Endothelial cell of umbilical vein (primary cell): ENCODE data around the gene MEF2D. TPM values are rescaled to one million over a fixed set of nuclear protein-coding genes. Genes with fewer than 3 reads are reported as not detected.

Experiments used
- BruUV-seq: library from RNA; stranded (reverse); fragments of 400-500 nt; replicated peaks from 2 replicates; lab custom pipeline; 2021; lab: Mats Ljungman, UMichigan
- CTCF ChIA-PET: fragments of 300-600, 350-600 bp; sonication (Branson Sonifier 250); formaldehyde crosslinking; loops from one replicate; lab custom pipeline; 2021; ENCODE audit warnings: antibody characterized with exemption, inconsistent platforms; lab: Charles Lee
- POLR2A ChIA-PET: fragments of 300-600, 350-600 bp; sonication (Branson Sonifier 250); formaldehyde crosslinking; loops from one replicate; lab custom pipeline; 2021; ENCODE audit warnings: antibody characterized with exemption, inconsistent platforms; lab: Charles Lee
- DNase-seq: peaks from one replicate; pipeline ENCODE4 v3.0.0-alpha.2; 2011; ENCODE audit warnings: low read depth, low spot score
- FAIRE-seq: peaks from 2 replicates; lab custom pipeline; 2011; peaks lifted over from hg19 to GRCh38; lab: Jason Lieb, UNC
- H2AFZ ChIP-seq: 2 replicates; pipeline ENCODE4 v1.6.0; 2012; ENCODE audit warnings: low read depth, low read length, control low read depth, inconsistent platforms
- H3K27ac ChIP-seq: 2 replicates; pipeline ENCODE4 v1.5.1; 2011; ENCODE audit warnings: low read depth, mild to moderate bottlenecking, control low read depth, low read length, moderate library complexity; ENCODE audit not compliant: insufficient read depth
- H3K27me3 ChIP-seq, 2 experiments: 2 replicates each; pipeline versions ENCODE4 v1.6.0 to v1.6.1; 2011; ENCODE audit warnings: low read length in 2 of 2, mixed read lengths in 1 of 2; ENCODE audit not compliant: control insufficient read depth in 2 of 2, insufficient read depth in 2 of 2
- H3K36me3 ChIP-seq, 2 experiments: 2 replicates in 1 of 2; 3 replicates in 1 of 2; pipeline ENCODE4 v1.5.1; 2011; ENCODE audit warnings: low read length in 2 of 2, mild to moderate bottlenecking in 1 of 2, moderate library complexity in 1 of 2; ENCODE audit not compliant: control insufficient read depth in 2 of 2, insufficient read depth in 2 of 2; ENCODE audit errors: extremely low read depth in 1 of 2
- H3K4me1 ChIP-seq: 3 replicates; pipeline ENCODE4 v1.5.1; 2011; ENCODE audit warnings: mild to moderate bottlenecking, low read length; ENCODE audit not compliant: control insufficient read depth, insufficient read depth; ENCODE audit errors: extremely low read depth
- H3K4me2 ChIP-seq: 2 replicates; pipeline ENCODE4 v1.6.1; 2011; ENCODE audit warnings: low read length, control low read depth, mixed read lengths; ENCODE audit not compliant: insufficient read depth
- H3K4me3 ChIP-seq, 3 experiments: fragments of 200-600 bp in 1 of 3; sonication (generic), shearing (Covaris generic) in 1 of 3; replicated peaks in 1 of 3; 2 replicates each; pipeline ENCODE4 v1.5.1; 2011 to 2016; ENCODE audit warnings: control low read depth in 3 of 3, low read length in 3 of 3, mild to moderate bottlenecking in 2 of 3, inconsistent platforms in 1 of 3, low read depth in 1 of 3, moderate library complexity in 1 of 3; ENCODE audit not compliant: insufficient read depth in 1 of 3
- H3K79me2 ChIP-seq: 2 replicates; pipeline ENCODE4 v1.6.0; 2012; ENCODE audit warnings: low read length, inconsistent platforms; ENCODE audit not compliant: control insufficient read depth, insufficient read depth
- H3K9ac ChIP-seq: replicated peaks from 2 replicates; pipeline ENCODE3; 2011; ENCODE audit warnings: low read length, control low read depth; ENCODE audit not compliant: insufficient read depth; ENCODE audit errors: extremely low read depth
- H3K9me1 ChIP-seq: replicated peaks from 3 replicates; pipeline ENCODE4 v1.6.0; 2011; ENCODE audit warnings: mild to moderate bottlenecking, low read length; ENCODE audit not compliant: control insufficient read depth, insufficient read depth; ENCODE audit errors: extremely low read depth
- H3K9me3 ChIP-seq: replicated peaks from 2 replicates; pipeline ENCODE4 v1.5.1; 2012; ENCODE audit warnings: low read length, inconsistent platforms; ENCODE audit not compliant: control insufficient read depth, insufficient read depth
- H4K20me1 ChIP-seq: replicated peaks from 2 replicates; pipeline ENCODE3; 2011; ENCODE audit warnings: mild to moderate bottlenecking, low read length; ENCODE audit not compliant: control insufficient read depth, insufficient read depth; ENCODE audit errors: extremely low read depth
- EZH2 ChIP-seq: IDR thresholded peaks from 2 replicates; pipeline ENCODE4 v1.6.1; 2012; ENCODE audit warnings: borderline replicate concordance, low read depth, mild to moderate bottlenecking, moderate library complexity, low read length, inconsistent platforms; ENCODE audit not compliant: severe bottlenecking
- FOS ChIP-seq: IDR thresholded peaks from 2 replicates; pipeline ENCODE4 v1.6.1; 2011; ENCODE audit warnings: mild to moderate bottlenecking, low read length, moderate library complexity, borderline replicate concordance; ENCODE audit not compliant: insufficient read depth
- GATA2 ChIP-seq: IDR thresholded peaks from 2 replicates; pipeline ENCODE4 v1.7.0; 2011; ENCODE audit warnings: low read depth, mild to moderate bottlenecking, moderate library complexity, mixed read lengths, low read length; ENCODE audit not compliant: insufficient read length, insufficient read depth
- JUN ChIP-seq: IDR thresholded peaks from 2 replicates; pipeline ENCODE4 v1.6.1; 2011; ENCODE audit warnings: borderline replicate concordance, low read depth; ENCODE audit not compliant: insufficient read length, insufficient read depth
- MYC ChIP-seq: IDR thresholded peaks from one replicate; pipeline ENCODE4 v1.6.1; 2011; ENCODE audit warnings: mild to moderate bottlenecking, low read depth, low read length
- POLR2A ChIP-seq: IDR thresholded peaks from 2 replicates; pipeline ENCODE4 v1.6.1; 2012; ENCODE audit warnings: low read depth, mild to moderate bottlenecking, control low read depth, low read length
- POLR2AphosphoS5 ChIP-seq: IDR thresholded peaks from 2 replicates; pipeline ENCODE4 v1.6.1; 2012; ENCODE audit warnings: low read depth, mild to moderate bottlenecking, control low read depth, low read length, moderate library complexity; ENCODE audit not compliant: insufficient read depth
- dilution Hi-C: fragments of 300-500 bp; cut with MboI; formaldehyde crosslinking; loops from one replicate; pipeline ENCODE4 v1.15.0; 2019; ENCODE audit warnings: low sequenced_read_pairs; ENCODE audit not compliant: extremely low pct_ligation_motif_present
- intact Hi-C: fragments of 100-400 bp; cut with micrococcal nuclease; formaldehyde crosslinking; loops from one replicate; pipeline ENCODE4 v1.10.0; 2022
- polyA plus RNA-seq, 4 experiments: library from polyadenylated mRNA; depleted of rRNA in 3 of 4; stranded (reverse) in 3 of 4; unstranded in 1 of 4; fragments of >200 nt; gene quantifications; 2 replicates each; pipeline versions ENCODE4 v1.2.1 to v1.2.3, GENCODE V29; 2011 to 2012; ENCODE audit warnings: missing spikeins in 1 of 4
- total RNA-seq: library from RNA; stranded (reverse); gene quantifications from 2 replicates; pipeline ENCODE4 v1.2.3, GENCODE V29; 2021
- TF ChIP-seq, protein P1 (sequence below), 2 donors: IDR thresholded peaks; 1 replicate in 1 of 2; 2 replicates in 1 of 2; pipeline ENCODE4 v1.5.1; 2011; ENCODE audit warnings: low read length in 2 of 2, mild to moderate bottlenecking in 2 of 2, moderate library complexity in 2 of 2, control low read depth in 1 of 2, inconsistent platforms in 1 of 2, low read depth in 1 of 2; ENCODE audit not compliant: insufficient read depth in 1 of 2; ENCODE audit errors: extremely low read depth in 1 of 2
- TF ChIP-seq, protein P2 (sequence below): IDR thresholded peaks from 2 replicates; pipeline ENCODE4 v1.6.1; 2011; ENCODE audit not compliant: insufficient read depth, insufficient read length

The MEF2D gene
- total and polyA plus RNA-seq, 2 donors (not counting 3 experiments of a cell fraction or from before 2014, with no cell fraction given) = 45.4 to 52.2 TPM

DNA sequence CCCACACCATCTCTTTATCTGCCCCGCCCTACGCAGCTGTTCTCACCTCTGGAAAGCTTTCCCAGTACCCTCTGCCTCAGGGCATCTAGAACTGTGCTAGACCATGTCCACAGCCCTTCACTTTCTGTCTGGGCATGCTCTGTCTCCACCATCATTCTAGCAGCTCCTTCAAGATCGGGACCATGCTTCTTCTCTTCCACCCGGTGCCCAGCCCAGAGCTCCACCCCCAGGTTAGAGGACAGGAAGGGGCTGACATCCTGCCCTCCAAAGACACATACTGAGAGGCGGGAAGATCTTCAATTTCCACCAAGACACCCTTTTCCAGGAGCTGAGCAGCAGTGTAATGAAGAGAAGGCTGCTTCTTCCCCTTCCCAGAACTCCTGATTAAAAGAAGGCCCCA lies 27.7 kb upstream of the MEF2D start:
- H3K4me1 ChIP-seq = no peaks in the 10 kb centered on the region
- H3K36me3 ChIP-seq = peaks cover 6 to 15% of the 10 kb centered on the region in 2 experiments
- H3K27ac ChIP-seq = no peak overlapping the region
- H3K9me3 ChIP-seq = no peaks in the 10 kb centered on the region
- no peaks in the 10 kb centered on the region for H4K20me1 ChIP-seq
- H2AFZ ChIP-seq = no peak overlapping the region
- TF ChIP-seq, protein P1, sequence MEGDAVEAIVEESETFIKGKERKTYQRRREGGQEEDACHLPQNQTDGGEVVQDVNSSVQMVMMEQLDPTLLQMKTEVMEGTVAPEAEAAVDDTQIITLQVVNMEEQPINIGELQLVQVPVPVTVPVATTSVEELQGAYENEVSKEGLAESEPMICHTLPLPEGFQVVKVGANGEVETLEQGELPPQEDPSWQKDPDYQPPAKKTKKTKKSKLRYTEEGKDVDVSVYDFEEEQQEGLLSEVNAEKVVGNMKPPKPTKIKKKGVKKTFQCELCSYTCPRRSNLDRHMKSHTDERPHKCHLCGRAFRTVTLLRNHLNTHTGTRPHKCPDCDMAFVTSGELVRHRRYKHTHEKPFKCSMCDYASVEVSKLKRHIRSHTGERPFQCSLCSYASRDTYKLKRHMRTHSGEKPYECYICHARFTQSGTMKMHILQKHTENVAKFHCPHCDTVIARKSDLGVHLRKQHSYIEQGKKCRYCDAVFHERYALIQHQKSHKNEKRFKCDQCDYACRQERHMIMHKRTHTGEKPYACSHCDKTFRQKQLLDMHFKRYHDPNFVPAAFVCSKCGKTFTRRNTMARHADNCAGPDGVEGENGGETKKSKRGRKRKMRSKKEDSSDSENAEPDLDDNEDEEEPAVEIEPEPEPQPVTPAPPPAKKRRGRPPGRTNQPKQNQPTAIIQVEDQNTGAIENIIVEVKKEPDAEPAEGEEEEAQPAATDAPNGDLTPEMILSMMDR (IDR thresholded peaks at IDR 0.05; ENCODE audit: extremely low read depth in 1 of 2, insufficient read depth in 1 of 2, low read depth in 1 of 2, low read length in 2 of 2) = no peak
- TF ChIP-seq EZH2 (no peak), MYC (no peak), FOS (no peak), POLR2A (no peak), JUN (no peak), GATA2 (no peak), POLR2AphosphoS5 (no peak)
- TF ChIP-seq, protein P2, sequence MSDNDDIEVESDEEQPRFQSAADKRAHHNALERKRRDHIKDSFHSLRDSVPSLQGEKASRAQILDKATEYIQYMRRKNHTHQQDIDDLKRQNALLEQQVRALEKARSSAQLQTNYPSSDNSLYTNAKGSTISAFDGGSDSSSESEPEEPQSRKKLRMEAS = no peak
- H3K27me3 ChIP-seq = no peaks in the 10 kb centered on the region
- H3K4me3 ChIP-seq = no peak overlapping the region
- CTCF ChIA-PET = interaction anchor here (1.0 to 5.8 kb wide), 5 partner anchors 25 to 82 kb away, joined by 3 to 44 read pairs (median 3); no protein-coding TSS in a partner anchor
- dilution Hi-C loops = no loop called here
- BruUV-seq = no TSS peak
- POLR2A ChIA-PET = interaction anchor here (0.5 kb wide), 1 partner anchor 133 kb away, joined by 4 read pairs; no protein-coding TSS in a partner anchor
- no peak overlapping the region for H3K9ac ChIP-seq
- intact Hi-C loops = loop anchor here (5.0 kb wide), 1 partner anchor 46 kb away; no protein-coding TSS in a partner anchor
- no peak overlapping the region for H3K4me2 ChIP-seq
- no peaks in the 10 kb centered on the region for H3K79me2 ChIP-seq
- no peak for DNase-seq
- FAIRE-seq = no peak
- no peaks in the 10 kb centered on the region for H3K9me1 ChIP-seq
